Mesangial cell (primary cell): ENCODE results near the gene TCERG1. TPM values are rescaled to one million over a fixed set of nuclear protein-coding genes. Genes with fewer than 3 reads are reported as not detected.

Experiments used
- total RNA-seq: library from RNA; depleted of rRNA; stranded (reverse); fragments of >200 nt; gene quantifications from 2 replicates; pipeline ENCODE4 v1.2.3, GENCODE V29; 2015

Gene TCERG1
- 24.1 and 38.0 TPM in 2 replicates for total RNA-seq

GRCh38 chr5:146446861-146447733 is at the start of gene TCERG1:
Gene TCERG1 (plus strand): TSS chr5:146447333. CDS start chr5:146447350, 17 bp downstream.

DNA sequence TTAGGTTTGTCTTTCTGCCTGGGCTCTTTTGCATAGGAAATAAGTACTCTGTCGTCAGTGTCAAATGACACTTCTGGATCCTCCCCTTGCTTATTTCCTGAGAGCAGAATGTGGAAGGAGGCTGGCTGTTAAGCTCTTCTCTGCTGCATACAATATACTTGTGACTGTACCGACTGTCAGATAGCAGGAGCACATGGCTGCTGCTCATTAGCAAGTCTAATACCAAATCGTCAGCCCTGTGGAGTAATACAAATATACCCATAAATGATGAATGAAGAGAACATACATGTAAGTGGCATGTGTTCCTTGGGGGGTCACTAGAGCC is 69.0 kb downstream of the TCERG1 start, which contains the start of gene GPR151:
Gene GPR151, minus strand, starts transcription at position 40 of the 325 bp plus-strand sequence. CDS start 77 bp downstream, outside the sequence.

Other genes starting within 250 kb of the TCERG1 start
- gene RBM27, start 243.7 kb upstream of the TCERG1 start, total RNA-seq = 13.4 and 16.1 TPM in 2 replicates
- not detected in 2 replicates for gene POU4F3, start 108.5 kb upstream of the TCERG1 start, total RNA-seq
- not detected in 2 replicates for gene GPR151, start 68.9 kb downstream of the TCERG1 start, total RNA-seq